Measurements from ENCODE around the gene CENPO. TPM values are rescaled to one million over a fixed set of nuclear protein-coding genes. Genes with fewer than 3 reads are reported as not detected.

Gene CENPO
- total RNA-seq, 2 donors from 2014 or later, result 27.3 to 40.3 TPM

- WGBS, 2 experiments (ENCODE audit: insufficient coverage in 1 of 2, insufficient read length in 1 of 2), result 91 to 92% methylated on average over 1 to 2 of the region's 2 CpGs
- Histone ChIP-seq H3K36me3 (ENCODE audit: control insufficient read depth, insufficient read depth, low read length) (no peaks in the 10 kb centered on the region), H3K4me3 (ENCODE audit: low read length) (no peak overlapping the region), H3K27me3 (ENCODE audit: control insufficient read depth, insufficient read depth, low read length, poor library complexity, severe bottlenecking) (no peaks in the 10 kb centered on the region), H3K4me1 (ENCODE audit: control insufficient read depth, insufficient read depth, low read length) (no peaks in the 10 kb centered on the region), H3K9ac (ENCODE audit: extremely low read depth, low read length, poor library complexity, severe bottlenecking) (no peak overlapping the region), H3K27ac (ENCODE audit: low read depth, low read length) (no peak overlapping the region), H3K9me3 (ENCODE audit: control insufficient read depth, low read length) (no peaks in the 10 kb centered on the region)
- H3K4me3 Mint-ChIP-seq, result no peak overlapping the region
- no peak for TF ChIP-seq CTCF (conservative IDR thresholded peaks at IDR 0.05)
- no peaks in the 10 kb centered on the region for H3K4me1 Mint-ChIP-seq
- no peak for DNase-seq
- no peak overlapping the region for H3K27ac Mint-ChIP-seq
- H3K9me3 Mint-ChIP-seq, result no peaks in the 10 kb centered on the region
- H3K27me3 Mint-ChIP-seq (ENCODE audit: insufficient read depth), result no peaks in the 10 kb centered on the region
- peaks cover 8% of the 10 kb centered on the region for H3K36me3 Mint-ChIP-seq (ENCODE audit: low read depth)
Measured at GRCh38 chr2:24745825-24746224, 47.4 kb upstream of the CENPO start.

- no peaks in the 10 kb centered on the region for H3K27me3 Mint-ChIP-seq (ENCODE audit: insufficient read depth)
- 95 to 100% methylated on average over 3 of the region's 3 CpGs for WGBS, 2 experiments (ENCODE audit: insufficient coverage in 1 of 2, insufficient read length in 1 of 2)
Measured at GRCh38 chr2:24747299-24747698, 45.9 kb upstream of the CENPO start.

GRCh38 chr2:24749069-24749691, 44.0 kb upstream of the CENPO start:
- no peak overlapping the region for H3K4me3 Mint-ChIP-seq
- WGBS, 2 experiments (ENCODE audit: insufficient coverage in 1 of 2, insufficient read length in 1 of 2), result 87 to 91% methylated on average over 6 to 7 of the region's 7 CpGs
- no peak overlapping the region for H3K27ac Mint-ChIP-seq
- Histone ChIP-seq H3K9me3 (ENCODE audit: control insufficient read depth, low read length) (no peaks in the 10 kb centered on the region), H3K27ac (ENCODE audit: low read depth, low read length) (no peak overlapping the region), H3K4me1 (ENCODE audit: control insufficient read depth, insufficient read depth, low read length) (no peaks in the 10 kb centered on the region), H3K4me3 (ENCODE audit: low read length) (no peak overlapping the region), H3K9ac (ENCODE audit: extremely low read depth, low read length, poor library complexity, severe bottlenecking) (no peak overlapping the region), H3K36me3 (ENCODE audit: control insufficient read depth, insufficient read depth, low read length) (peaks cover 4% of the 10 kb centered on the region), H3K27me3 (ENCODE audit: control insufficient read depth, insufficient read depth, low read length, poor library complexity, severe bottlenecking) (no peaks in the 10 kb centered on the region)
- peaks cover 2% of the 10 kb centered on the region for H3K36me3 Mint-ChIP-seq (ENCODE audit: low read depth)
- H3K9me3 Mint-ChIP-seq, result no peaks in the 10 kb centered on the region
- peak; percentile 63 for TF ChIP-seq CTCF (conservative IDR thresholded peaks at IDR 0.05)
- peak; percentile 68 for DNase-seq
- no peaks in the 10 kb centered on the region for H3K4me1 Mint-ChIP-seq
- H3K27me3 Mint-ChIP-seq (ENCODE audit: insufficient read depth), result no peaks in the 10 kb centered on the region

More at GRCh38 chr2:24747299-24747698, 45.9 kb upstream of the CENPO start:
- Mint-ChIP-seq H3K9me3 (no peaks in the 10 kb centered on the region), H3K36me3 (ENCODE audit: low read depth) (peaks cover 3% of the 10 kb centered on the region), H3K4me1 (no peaks in the 10 kb centered on the region), H3K4me3 (no peak overlapping the region), H3K27ac (no peak overlapping the region)
- H3K9ac ChIP-seq (ENCODE audit: extremely low read depth, low read length, poor library complexity, severe bottlenecking), result no peak overlapping the region
- H3K27ac ChIP-seq (ENCODE audit: low read depth, low read length), result no peak overlapping the region
- no peak overlapping the region for H3K4me3 ChIP-seq (ENCODE audit: low read length)
- H3K27me3 ChIP-seq (ENCODE audit: control insufficient read depth, insufficient read depth, low read length, poor library complexity, severe bottlenecking), result no peaks in the 10 kb centered on the region
- no peak for DNase-seq
- no peaks in the 10 kb centered on the region for H3K9me3 ChIP-seq (ENCODE audit: control insufficient read depth, low read length)
- H3K4me1 ChIP-seq (ENCODE audit: control insufficient read depth, insufficient read depth, low read length), result no peaks in the 10 kb centered on the region
- TF ChIP-seq CTCF (conservative IDR thresholded peaks at IDR 0.05), result no peak
- H3K36me3 ChIP-seq (ENCODE audit: control insufficient read depth, insufficient read depth, low read length), result no peaks in the 10 kb centered on the region
